ENCODE measurements around the gene KCNT1.

The KCNT1 gene

GRCh38 chr9:135681161-135681560 is 20.8 kb upstream of the KCNT1 start:
- Histone ChIP-seq H3K79me2 (ENCODE audit: low read length) (no peaks in the 10 kb centered on the region), H3K9me3 (ENCODE audit: insufficient read depth, low read length) (no peaks in the 10 kb centered on the region), H3K27ac (ENCODE audit: low read length) (no peak overlapping the region), H2AFZ (ENCODE audit: low read depth, low read length) (no peak overlapping the region), H3K4me3 (ENCODE audit: low read length) (no peak overlapping the region), H3K9ac (ENCODE audit: low read length) (no peak overlapping the region), H3K36me3 (replicated peaks; ENCODE audit: low read depth, low read length) (no peaks in the 10 kb centered on the region), H3K27me3 (ENCODE audit: low read depth, low read length) (no peaks in the 10 kb centered on the region), H4K20me1 (ENCODE audit: insufficient read depth, low read length) (no peaks in the 10 kb centered on the region), H3K4me2 (ENCODE audit: low read length) (no peak overlapping the region), H3K4me1 (ENCODE audit: low read length) (no peaks in the 10 kb centered on the region)
- no peak for TF ChIP-seq CTCF (IDR thresholded peaks at IDR 0.05; ENCODE audit: low read depth, low read length)
- no peak for TF ChIP-seq EZH2phosphoT487 (IDR thresholded peaks at IDR 0.05; ENCODE audit: low read depth)

GRCh38 chr9:135683401-135684034 is 18.5 kb upstream of the KCNT1 start:
- Histone ChIP-seq H3K9me3 (ENCODE audit: insufficient read depth, low read length) (no peaks in the 10 kb centered on the region), H4K20me1 (ENCODE audit: insufficient read depth, low read length) (no peaks in the 10 kb centered on the region), H3K4me1 (ENCODE audit: low read length) (no peaks in the 10 kb centered on the region), H3K27me3 (ENCODE audit: low read depth, low read length) (no peaks in the 10 kb centered on the region), H3K4me3 (ENCODE audit: low read length) (no peak overlapping the region), H3K4me2 (ENCODE audit: low read length) (no peak overlapping the region), H3K36me3 (replicated peaks; ENCODE audit: low read depth, low read length) (no peaks in the 10 kb centered on the region), H3K79me2 (ENCODE audit: low read length) (no peaks in the 10 kb centered on the region), H2AFZ (ENCODE audit: low read depth, low read length) (no peak overlapping the region), H3K9ac (ENCODE audit: low read length) (no peak overlapping the region), H3K27ac (ENCODE audit: low read length) (no peak overlapping the region)
- TF ChIP-seq CTCF (IDR thresholded peaks at IDR 0.05; ENCODE audit: low read depth, low read length) (no peak), EZH2phosphoT487 (IDR thresholded peaks at IDR 0.05; ENCODE audit: low read depth) (no peak)

DNA sequence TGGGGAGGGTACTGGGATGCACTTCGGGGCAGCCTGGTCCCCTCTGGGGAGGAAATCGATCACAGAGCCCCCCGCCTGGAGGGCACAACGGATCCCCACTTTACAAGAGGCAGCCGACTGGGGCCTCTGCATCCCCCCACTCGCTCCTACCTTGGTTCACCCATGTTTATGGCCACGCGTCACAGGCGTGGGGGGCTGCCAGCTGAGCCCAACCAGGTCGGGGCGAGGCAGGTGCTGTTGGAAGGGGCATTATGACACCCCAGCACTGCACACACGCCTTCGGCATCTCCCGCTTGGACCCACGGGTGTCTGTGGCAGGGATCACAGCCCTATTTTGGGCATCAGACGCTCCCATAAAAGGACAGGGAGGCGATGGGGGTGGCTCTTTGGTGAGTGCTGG is 17.3 kb upstream of the KCNT1 start:
- H3K9me3 ChIP-seq (ENCODE audit: insufficient read depth, low read length) = no peaks in the 10 kb centered on the region
- H3K4me3 ChIP-seq (ENCODE audit: low read length) = no peak overlapping the region
- H3K79me2 ChIP-seq (ENCODE audit: low read length) = no peaks in the 10 kb centered on the region
- TF ChIP-seq CTCF (IDR thresholded peaks at IDR 0.05; ENCODE audit: low read depth, low read length) = no peak
- no peak for TF ChIP-seq EZH2phosphoT487 (IDR thresholded peaks at IDR 0.05; ENCODE audit: low read depth)
- H3K4me1 ChIP-seq (ENCODE audit: low read length) = no peaks in the 10 kb centered on the region
- H4K20me1 ChIP-seq (ENCODE audit: insufficient read depth, low read length) = no peaks in the 10 kb centered on the region
- H3K4me2 ChIP-seq (ENCODE audit: low read length) = no peak overlapping the region
- no peak overlapping the region for H3K9ac ChIP-seq (ENCODE audit: low read length)
- H3K36me3 ChIP-seq (replicated peaks; ENCODE audit: low read depth, low read length) = no peaks in the 10 kb centered on the region
- H3K27ac ChIP-seq (ENCODE audit: low read length) = no peak overlapping the region
- H2AFZ ChIP-seq (ENCODE audit: low read depth, low read length) = no peak overlapping the region
- no peaks in the 10 kb centered on the region for H3K27me3 ChIP-seq (ENCODE audit: low read depth, low read length)

DNA sequence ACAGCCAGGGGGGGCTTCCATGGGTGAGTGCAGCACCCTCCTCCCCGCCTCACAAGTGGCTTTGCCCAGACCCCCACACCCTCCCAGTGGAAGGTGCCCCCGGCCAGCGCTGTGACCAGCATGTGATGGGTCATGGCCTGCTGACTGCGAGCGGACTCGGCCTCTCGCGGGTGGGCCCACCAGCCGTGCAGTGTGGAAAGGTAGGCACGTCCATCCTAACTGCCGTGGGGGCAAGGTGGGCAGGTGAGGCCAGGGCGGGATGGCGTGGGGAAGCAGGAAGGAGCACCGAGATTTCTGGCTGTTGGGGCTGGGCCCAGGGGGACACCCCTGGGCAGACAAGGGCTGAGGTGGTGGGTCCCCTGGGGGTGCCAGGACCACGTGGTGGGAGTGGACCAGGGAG is 14.8 kb upstream of the KCNT1 start:
- Histone ChIP-seq H4K20me1 (ENCODE audit: insufficient read depth, low read length) (no peaks in the 10 kb centered on the region), H3K36me3 (replicated peaks; ENCODE audit: low read depth, low read length) (no peaks in the 10 kb centered on the region), H3K9me3 (ENCODE audit: insufficient read depth, low read length) (no peaks in the 10 kb centered on the region), H3K4me1 (ENCODE audit: low read length) (no peaks in the 10 kb centered on the region), H3K9ac (ENCODE audit: low read length) (no peak overlapping the region), H2AFZ (ENCODE audit: low read depth, low read length) (no peak overlapping the region), H3K4me2 (ENCODE audit: low read length) (no peak overlapping the region), H3K27me3 (ENCODE audit: low read depth, low read length) (no peaks in the 10 kb centered on the region), H3K27ac (ENCODE audit: low read length) (no peak overlapping the region), H3K4me3 (ENCODE audit: low read length) (no peak overlapping the region), H3K79me2 (ENCODE audit: low read length) (no peaks in the 10 kb centered on the region)
- TF ChIP-seq CTCF (IDR thresholded peaks at IDR 0.05; ENCODE audit: low read depth, low read length) = no peak
- no peak for TF ChIP-seq EZH2phosphoT487 (IDR thresholded peaks at IDR 0.05; ENCODE audit: low read depth)

Measured in OCI-LY3 (cell line).